SKM-1 treated with dmso at 0.1 percent for 144 hours (cell line): ENCODE data around the gene TM6SF1.
"Not testable (repeated sequence)": the region's sequence is repeated elsewhere in the genome, so short reads cannot be mapped to it uniquely, and the experiment has no call there.

Experiments
- DNase-seq: peaks from one replicate; lab custom pipeline; 2025; ENCODE audit not compliant: unreplicated experiment; lab: John Stamatoyannopoulos, UW

TM6SF1 gene

GRCh38 chr15:83087576-83087975 lies 19.9 kb upstream of the TM6SF1 start:
- DNase-seq: no peak

DNA sequence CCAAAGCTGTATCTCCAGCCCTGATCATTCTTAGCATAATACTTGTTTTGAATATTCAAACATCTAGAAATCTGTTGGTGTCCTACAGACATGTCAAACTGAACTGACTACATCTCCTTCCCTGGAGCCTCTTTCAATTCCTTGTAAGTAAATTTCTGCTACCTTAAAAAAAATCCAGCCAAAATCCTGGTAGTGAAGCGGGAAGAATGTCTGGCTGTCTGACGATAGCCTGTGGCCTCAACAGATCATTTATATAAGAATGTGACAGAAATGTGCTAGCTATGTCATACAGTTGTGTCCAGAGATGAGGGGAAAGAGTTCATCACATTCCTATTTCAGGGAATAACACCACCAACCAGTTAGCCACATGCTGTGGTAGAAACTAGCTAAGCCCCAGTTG lies 18.6 kb upstream of the TM6SF1 start:
- no peak for DNase-seq

DNA sequence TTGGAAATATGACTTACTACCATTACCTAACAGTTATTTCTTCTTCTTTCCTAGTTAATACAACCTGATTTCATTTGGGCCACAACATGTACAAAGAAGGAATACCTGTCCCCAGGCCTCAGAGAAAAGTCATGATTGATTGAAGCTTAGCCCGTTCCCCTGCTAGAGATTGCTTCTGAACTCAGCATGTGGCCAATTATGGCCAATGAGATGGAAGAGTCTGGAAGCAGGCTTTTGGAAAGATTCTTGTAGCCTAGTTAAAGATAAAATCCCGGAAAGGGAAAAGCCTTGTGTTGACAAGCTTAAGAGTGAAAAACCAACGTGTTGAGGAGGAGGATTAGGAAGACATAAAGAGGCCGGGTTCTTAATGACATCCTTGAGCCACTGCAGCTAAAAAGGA lies 17.0 kb upstream of the TM6SF1 start:
- no peak for DNase-seq

- not testable (repeated sequence) for DNase-seq
Measured at GRCh38 chr15:83091965-83092308, 15.5 kb upstream of the TM6SF1 start.

GRCh38 chr15:83092309-83092976 lies 15.0 kb upstream of the TM6SF1 start:
- DNase-seq: peak; percentile 85

DNA sequence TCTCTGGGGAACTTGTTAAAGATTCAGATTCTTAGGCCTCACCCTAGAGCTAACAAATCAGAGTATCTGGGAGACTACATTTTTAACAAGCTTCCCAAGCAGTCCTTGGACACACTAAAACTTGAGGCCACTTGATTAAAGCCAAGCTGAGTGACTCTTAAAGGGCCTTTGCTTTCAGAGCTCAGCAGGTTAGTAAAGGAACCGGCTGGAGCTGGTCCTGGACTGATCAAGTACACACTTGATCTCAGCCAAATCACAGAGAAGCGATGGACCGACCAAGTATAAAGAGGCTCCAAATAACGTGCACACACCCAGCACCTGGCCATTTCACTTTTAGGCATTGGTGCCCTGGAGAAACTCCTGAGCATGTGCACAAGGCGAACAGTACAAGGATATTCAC lies 12.9 kb upstream of the TM6SF1 start:
- DNase-seq: no peak

GRCh38 chr15:83098079-83098478 lies 9.4 kb upstream of the TM6SF1 start:
- DNase-seq: no peak

- DNase-seq: no peak
Measured at GRCh38 chr15:83099290-83099689, 8.2 kb upstream of the TM6SF1 start.

DNA sequence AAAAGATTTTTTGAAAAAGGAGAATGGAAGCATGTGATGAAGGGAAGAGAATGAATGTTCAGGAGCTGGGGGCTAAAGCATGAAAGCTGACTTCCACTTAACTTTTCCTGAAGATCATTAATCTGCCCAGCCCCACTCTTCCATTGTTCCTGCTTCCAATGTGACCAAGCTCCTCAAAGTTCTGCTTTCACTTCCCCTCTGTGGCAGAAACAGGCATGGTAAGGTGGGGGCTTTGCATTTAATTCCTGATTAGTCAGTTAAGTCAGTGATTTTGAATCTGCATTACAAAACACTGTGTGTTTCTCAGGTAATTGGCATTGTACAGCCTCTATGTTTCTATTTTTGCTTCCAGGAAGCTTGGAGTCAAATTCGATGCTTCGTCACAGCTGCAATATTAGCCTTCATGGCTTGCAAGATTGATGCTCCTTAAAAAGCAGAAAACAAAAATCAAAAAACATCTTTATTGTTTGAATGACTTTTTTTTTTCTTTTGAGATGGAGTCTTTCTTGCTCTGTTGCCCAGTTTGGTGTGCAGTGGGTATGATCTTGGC lies 7.3 kb upstream of the TM6SF1 start:
- DNase-seq: no peak

GRCh38 chr15:83102346-83102745 lies 5.1 kb upstream of the TM6SF1 start:
- DNase-seq: no peak

DNA sequence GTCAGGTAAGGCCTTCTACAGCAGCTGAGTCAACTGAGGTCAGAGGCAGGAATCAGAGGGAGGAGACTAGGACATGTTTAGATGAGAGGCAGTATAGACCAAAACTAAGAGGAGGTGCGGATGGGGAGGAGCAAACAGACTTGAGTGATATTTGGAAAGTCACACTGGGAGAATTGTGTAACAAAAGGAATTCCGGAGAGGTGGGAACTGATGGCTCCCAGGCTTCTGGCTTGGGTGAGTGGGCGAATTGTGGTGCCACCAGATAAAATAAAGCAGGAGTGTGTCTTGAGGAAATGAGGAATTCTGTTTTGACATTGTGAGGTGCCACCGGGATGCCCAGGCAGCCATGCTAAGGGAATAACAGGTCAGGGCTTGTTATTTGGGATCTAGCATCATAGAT lies 3.3 kb upstream of the TM6SF1 start:
- DNase-seq: no peak

- no peak for DNase-seq
Measured at GRCh38 chr15:83105440-83105839, 2.0 kb upstream of the TM6SF1 start.

- DNase-seq: no peak
Measured at GRCh38 chr15:83107841-83108181, 366 bp downstream of the TM6SF1 start.

- peak; percentile 99 for DNase-seq
Measured at GRCh38 chr15:83108266-83109219, 1.1 kb downstream of the TM6SF1 start.

GRCh38 chr15:83109532-83109931 lies 2.1 kb downstream of the TM6SF1 start:
- DNase-seq: no peak

GRCh38 chr15:83110381-83110780 lies 2.9 kb downstream of the TM6SF1 start:
- no peak for DNase-seq

DNA sequence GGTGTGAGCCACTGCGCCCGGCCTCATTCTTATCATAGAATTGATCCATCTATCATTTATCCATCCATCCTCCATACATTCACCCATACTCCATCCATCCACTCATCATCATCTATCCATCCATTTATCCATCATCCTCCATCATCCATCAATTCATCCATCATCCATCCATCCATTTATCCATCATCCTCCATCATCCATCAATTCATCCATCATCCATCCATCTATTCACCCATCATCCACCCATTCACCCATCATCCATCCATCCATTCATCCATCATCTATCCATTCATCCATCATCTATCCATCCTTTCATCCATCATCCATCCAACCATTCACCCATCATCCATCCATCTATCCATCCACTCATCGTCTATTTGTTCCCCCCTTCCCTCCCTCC lies 3.7 kb downstream of the TM6SF1 start:
- no peak for DNase-seq

GRCh38 chr15:83112233-83112955 lies 4.9 kb downstream of the TM6SF1 start:
- no peak for DNase-seq

GRCh38 chr15:83112956-83113299 lies 5.5 kb downstream of the TM6SF1 start:
- DNase-seq: no peak

DNA sequence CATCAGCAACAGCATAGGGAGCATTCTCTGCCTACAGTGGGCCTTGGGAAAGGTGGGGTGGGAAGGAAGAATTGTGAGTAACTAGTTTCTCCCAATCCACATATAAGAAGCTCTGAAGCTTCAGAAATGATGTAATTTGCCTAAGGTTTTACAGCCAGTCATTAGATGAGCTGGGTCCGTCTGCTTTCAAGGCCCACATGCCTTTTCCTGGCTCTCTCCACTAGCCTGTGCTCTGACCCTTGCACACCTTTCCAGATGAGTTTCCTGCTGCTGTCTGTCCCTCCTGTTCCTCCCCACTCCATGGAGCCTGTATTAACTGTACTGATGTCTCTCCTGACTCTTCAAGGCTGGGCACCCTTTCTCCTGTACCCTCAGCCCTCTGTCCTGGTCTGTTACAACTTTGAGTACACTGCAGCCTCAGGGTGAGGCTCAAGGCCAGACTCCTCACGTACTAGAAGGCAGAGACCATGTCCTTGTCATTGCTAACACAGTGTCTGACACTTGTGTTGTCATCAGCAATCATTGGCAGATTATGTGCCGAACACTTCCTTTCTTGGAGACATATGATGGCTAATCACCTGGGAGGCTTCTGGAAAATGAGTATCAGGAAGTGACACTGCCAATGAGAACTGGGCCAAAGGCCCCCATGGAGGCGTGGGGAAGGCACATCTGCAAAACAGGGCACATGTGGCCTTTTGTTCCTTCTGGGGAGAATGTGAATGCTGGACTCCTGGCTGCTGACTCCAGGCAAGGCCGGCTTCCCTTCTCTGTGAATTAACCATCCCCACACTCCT lies 6.6 kb downstream of the TM6SF1 start:
- no peak for DNase-seq

GRCh38 chr15:83114856-83115255 lies 7.4 kb downstream of the TM6SF1 start:
- no peak for DNase-seq
